Muscle layer of duodenum (tissue), 2 donors: Measurements from ENCODE around the gene BARD1.
"Not testable (repeated sequence)": the region's sequence is repeated elsewhere in the genome, so short reads cannot be mapped to it uniquely, and the experiment has no call there.

ENCODE experiments used
- H3K27ac ChIP-seq: one replicate; pipeline ENCODE4 v1.7.0; 2013; ENCODE audit warnings: mild to moderate bottlenecking, low read length
- H3K27me3 ChIP-seq: one replicate; pipeline ENCODE4 v1.7.0; 2013; ENCODE audit warnings: low read depth, mild to moderate bottlenecking, control low read depth, low read length
- H3K36me3 ChIP-seq, 2 donors: one replicate each; pipeline ENCODE4 v1.7.0; 2013; ENCODE audit warnings: low read length in 2 of 2, control low read depth in 1 of 2, mild to moderate bottlenecking in 1 of 2; ENCODE audit not compliant: insufficient read depth in 2 of 2, control insufficient read depth in 1 of 2
- H3K4me1 ChIP-seq, 2 donors: one replicate each; pipeline ENCODE4 v1.7.0; 2013; ENCODE audit warnings: low read length in 2 of 2, mild to moderate bottlenecking in 2 of 2, control low read depth in 1 of 2, moderate library complexity in 1 of 2; ENCODE audit not compliant: insufficient read depth in 2 of 2, control insufficient read depth in 1 of 2
- H3K4me3 ChIP-seq, 2 donors: one replicate each; pipeline ENCODE4 v1.7.0; 2013; ENCODE audit warnings: low read length in 2 of 2, low read depth in 1 of 2, mild to moderate bottlenecking in 1 of 2
- H3K9me3 ChIP-seq, 2 donors: one replicate each; pipeline ENCODE4 v1.7.0; 2013; ENCODE audit warnings: low read length in 2 of 2, control low read depth in 1 of 2, mild to moderate bottlenecking in 1 of 2; ENCODE audit not compliant: control insufficient read depth in 1 of 2
- donor health status: healthy.

Gene BARD1

DNA sequence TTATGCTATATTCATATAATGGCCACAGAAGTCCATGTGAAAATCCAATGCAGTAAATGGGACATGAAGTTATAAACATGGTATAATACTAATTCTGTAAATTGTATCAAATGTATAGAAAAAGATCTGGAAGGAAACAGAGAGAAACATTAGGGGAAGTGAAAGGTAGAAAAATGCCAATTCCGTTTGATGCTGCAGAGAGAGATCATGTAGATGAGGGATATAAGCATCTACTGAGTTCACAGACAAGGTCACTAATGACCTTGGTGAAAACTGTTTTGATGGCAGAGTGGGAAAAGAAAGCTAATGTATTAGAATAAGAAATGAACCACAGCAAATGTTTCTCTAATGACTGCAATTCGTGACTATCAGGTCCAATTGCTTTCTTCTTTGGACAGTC, 56.0 kb downstream of the BARD1 start:
- no peak overlapping the region for H3K27ac ChIP-seq
- no peaks in the 10 kb centered on the region for H3K27me3 ChIP-seq
- H3K4me3 ChIP-seq, result no peak overlapping the region
- peaks cover 4 to 27% of the 10 kb centered on the region in 2 donors for H3K36me3 ChIP-seq
- no peaks in the 10 kb centered on the region for H3K9me3 ChIP-seq
- no peaks in the 10 kb centered on the region for H3K4me1 ChIP-seq

DNA sequence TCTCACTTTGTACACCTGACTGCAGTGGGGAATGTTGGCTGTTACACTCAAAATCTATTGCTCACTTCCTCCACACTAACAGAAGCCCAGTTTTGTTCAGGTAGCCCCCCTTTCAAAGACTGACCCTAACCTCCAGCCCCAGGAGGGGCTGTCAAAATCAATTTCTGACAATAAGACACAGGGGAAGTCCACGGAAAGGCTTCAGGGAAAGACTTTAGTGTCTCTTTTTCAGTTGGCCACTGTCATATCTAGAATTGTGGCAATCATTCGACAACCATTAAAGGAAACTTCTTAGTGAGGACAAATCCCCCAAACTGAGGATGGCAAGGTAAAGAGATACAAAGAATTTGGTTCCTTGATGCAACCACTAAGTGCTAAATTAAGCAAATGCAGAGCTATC, 59.0 kb downstream of the BARD1 start:
- H3K27ac ChIP-seq, result no peak overlapping the region
- no peaks in the 10 kb centered on the region for H3K27me3 ChIP-seq
- H3K4me3 ChIP-seq, result no peak overlapping the region
- H3K36me3 ChIP-seq, result peaks cover 4 to 19% of the 10 kb centered on the region in 2 donors
- H3K9me3 ChIP-seq, result no peaks in the 10 kb centered on the region
- H3K4me1 ChIP-seq, result no peaks in the 10 kb centered on the region

DNA sequence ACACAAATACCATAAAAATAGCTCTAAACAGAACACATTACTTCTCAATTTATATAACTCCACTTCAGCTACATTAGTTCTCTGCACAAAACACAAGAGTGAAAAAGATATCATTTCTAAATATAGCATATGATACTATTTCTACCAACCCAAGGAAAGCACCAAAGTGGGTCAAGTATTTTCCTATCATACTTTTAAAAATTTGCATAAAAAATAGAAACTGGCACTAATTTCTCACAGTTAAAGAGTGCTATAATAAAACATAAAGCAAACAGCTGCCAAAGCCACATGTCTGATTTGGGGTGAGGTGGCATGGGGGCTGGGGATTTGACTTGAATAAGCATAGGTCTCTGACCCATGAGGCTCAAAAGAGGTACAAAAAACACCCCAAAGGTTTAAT, 61.5 kb downstream of the BARD1 start:
- no peaks in the 10 kb centered on the region for H3K4me1 ChIP-seq
- no peak overlapping the region for H3K4me3 ChIP-seq
- no peak overlapping the region for H3K27ac ChIP-seq
- H3K36me3 ChIP-seq, result peaks cover 7 to 27% of the 10 kb centered on the region in 2 donors
- H3K27me3 ChIP-seq, result no peaks in the 10 kb centered on the region
- H3K9me3 ChIP-seq, result no peaks in the 10 kb centered on the region

DNA sequence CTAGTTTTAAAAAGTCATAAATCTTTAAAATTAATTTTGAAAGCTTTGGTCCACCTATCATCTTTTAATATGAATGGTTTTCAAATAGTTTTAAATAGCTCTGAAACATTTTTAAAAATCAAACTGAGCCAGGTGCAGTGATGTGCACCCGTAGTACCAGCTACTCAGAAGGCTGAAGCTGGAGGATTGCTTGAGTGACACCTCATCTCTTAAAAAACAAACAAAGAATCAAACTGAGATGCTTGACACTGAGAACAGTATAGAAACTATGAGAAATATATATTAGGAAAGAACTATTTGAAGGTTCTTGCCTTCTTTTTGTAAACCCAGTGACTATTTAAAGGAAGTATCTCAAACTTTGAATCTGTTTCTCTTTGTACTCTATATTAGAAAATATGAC, 67.4 kb downstream of the BARD1 start:
- Histone ChIP-seq H3K27me3 (no peaks in the 10 kb centered on the region), H3K4me3 (no peak overlapping the region), H3K4me1 (no peaks in the 10 kb centered on the region), H3K27ac (no peak overlapping the region), H3K9me3 (no peaks in the 10 kb centered on the region), H3K36me3 (peaks cover 3 to 19% of the 10 kb centered on the region in 2 donors)

DNA sequence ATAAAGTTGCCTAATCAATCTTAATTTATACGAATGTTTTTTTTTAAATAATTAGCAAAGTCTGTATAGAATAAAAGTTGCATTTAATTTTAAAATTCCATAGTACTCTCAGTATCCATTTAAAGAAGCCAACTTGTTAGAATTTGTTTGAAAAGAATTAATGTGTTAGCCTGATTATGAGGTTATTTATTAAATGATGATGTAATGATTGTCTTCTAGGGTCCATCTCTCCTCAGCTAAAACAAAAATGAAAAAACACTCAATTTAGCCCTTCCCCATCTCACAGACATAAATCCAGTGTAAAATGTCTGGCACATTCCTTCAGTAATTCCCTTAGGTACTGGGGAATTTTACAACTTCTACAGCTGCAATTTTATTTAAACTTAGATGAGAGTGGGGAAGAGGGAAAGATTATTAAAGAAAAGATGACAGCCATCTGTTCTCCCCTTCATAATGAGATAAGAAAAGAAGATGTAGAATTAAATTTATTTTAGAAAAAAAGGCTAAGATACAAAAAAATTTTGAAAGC, 68.6 kb downstream of the BARD1 start:
- H3K27me3 ChIP-seq, result no peaks in the 10 kb centered on the region
- no peaks in the 10 kb centered on the region for H3K4me1 ChIP-seq
- H3K36me3 ChIP-seq, result peaks cover 3 to 19% of the 10 kb centered on the region in 2 donors

DNA sequence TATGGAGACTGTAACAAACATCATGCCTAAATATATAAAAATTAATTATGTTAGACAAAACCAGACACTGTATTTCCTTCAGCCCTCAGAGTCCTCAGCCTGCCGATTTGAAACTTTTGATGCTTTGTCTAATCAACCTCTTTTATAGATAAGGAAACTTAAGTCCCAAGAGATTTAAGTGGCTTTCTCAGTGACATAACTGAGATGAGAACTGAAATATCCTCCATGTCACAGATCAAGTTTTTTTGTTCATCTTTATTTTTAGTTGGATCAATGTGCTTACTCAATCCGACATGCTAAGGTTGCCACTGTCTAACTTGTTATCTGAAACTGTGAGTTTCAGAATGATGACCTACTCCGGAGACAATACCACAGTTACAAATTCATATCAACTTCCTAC, 72.3 kb downstream of the BARD1 start:
- H3K36me3 ChIP-seq, result peaks cover 0 to 10% of the 10 kb centered on the region in 2 donors
- no peak overlapping the region for H3K27ac ChIP-seq
- H3K27me3 ChIP-seq, result no peaks in the 10 kb centered on the region
- no peaks in the 10 kb centered on the region for H3K4me1 ChIP-seq
- H3K4me3 ChIP-seq, result no peak overlapping the region
- H3K9me3 ChIP-seq, result no peaks in the 10 kb centered on the region

More for the DNA sequence above, 68.6 kb downstream of the BARD1 start:
- H3K27ac ChIP-seq, result no peak overlapping the region
- H3K4me3 ChIP-seq, result no peak overlapping the region
- no peaks in the 10 kb centered on the region for H3K9me3 ChIP-seq

DNA sequence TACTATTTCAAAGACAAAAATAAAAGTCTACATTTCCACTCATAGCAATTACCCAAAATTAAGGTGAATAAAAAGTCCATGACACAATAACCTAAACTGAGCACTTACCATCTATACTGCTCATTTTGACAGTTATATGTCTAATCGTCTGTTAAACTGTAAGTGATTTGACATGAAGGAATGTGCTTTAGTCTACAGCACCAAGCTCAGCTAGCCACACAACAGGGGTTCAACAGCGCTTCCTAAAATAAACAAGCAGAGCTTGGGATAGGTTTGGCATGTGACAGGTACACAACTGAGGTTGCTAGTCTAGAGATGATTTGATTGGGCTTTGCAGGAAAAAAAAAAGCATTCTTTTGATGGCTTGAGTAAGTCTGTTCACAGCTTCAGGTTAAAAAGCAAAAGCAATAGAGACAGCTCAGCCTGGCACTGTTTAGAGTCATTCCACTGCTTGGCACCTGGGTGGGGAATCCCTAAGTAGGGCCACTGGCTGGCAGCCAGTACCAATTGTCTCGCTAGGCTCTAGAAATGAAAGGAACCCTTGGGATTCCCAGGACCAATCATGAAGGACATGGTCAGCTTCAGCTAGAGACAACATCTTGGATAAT, 78.6 kb downstream of the BARD1 start:
- Histone ChIP-seq H3K27ac (no peak overlapping the region), H3K9me3 (no peaks in the 10 kb centered on the region), H3K27me3 (no peaks in the 10 kb centered on the region), H3K4me3 (no peak overlapping the region), H3K4me1 (no peaks in the 10 kb centered on the region), H3K36me3 (peaks cover 5 to 23% of the 10 kb centered on the region in 2 donors)

DNA sequence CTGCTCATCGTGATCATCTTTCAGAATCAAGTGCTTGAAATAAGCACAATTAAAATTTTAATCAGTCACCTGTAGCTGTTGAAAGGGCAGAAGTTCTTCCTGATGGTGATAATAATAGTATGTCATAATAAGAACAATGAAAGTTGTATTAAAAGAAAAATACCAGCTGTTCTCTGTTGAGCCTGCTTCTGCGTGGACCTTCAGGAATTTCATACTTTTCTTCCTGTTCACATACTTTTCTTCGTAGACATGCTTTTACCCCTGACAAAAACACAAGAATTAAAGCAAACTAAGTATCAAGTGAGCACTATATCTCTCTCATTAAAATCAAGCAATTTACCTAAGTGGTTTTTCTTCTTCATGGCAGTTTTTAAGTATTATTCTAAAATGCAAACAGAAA, 79.2 kb downstream of the BARD1 start:
- H3K27ac ChIP-seq, result no peak overlapping the region
- no peaks in the 10 kb centered on the region for H3K9me3 ChIP-seq
- no peak overlapping the region for H3K4me3 ChIP-seq
- no peaks in the 10 kb centered on the region for H3K4me1 ChIP-seq
- no peaks in the 10 kb centered on the region for H3K27me3 ChIP-seq
- H3K36me3 ChIP-seq, result peaks cover 5 to 25% of the 10 kb centered on the region in 2 donors

DNA sequence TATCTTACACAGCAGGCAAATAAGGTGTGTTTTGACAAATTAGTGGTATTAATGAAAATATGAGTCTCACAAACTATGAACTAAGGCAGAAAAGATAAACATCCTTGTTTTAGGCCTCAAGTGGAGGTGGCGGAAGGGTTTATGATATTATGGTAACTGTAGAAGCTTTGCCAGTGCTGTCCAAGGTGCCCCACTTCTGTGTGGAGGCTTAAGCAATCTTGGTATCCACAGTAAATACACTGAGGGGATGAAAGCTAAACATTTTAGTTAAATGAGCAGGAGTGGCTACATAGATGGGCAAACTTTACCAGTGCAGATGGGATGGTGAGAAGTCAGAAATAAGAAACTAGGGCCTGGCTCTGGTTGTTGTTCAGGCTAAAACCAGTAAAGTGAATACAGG, 84.7 kb downstream of the BARD1 start:
- Histone ChIP-seq H3K27me3 (no peaks in the 10 kb centered on the region), H3K27ac (no peak overlapping the region), H3K4me1 (no peaks in the 10 kb centered on the region), H3K36me3 (peaks cover 5 to 22% of the 10 kb centered on the region in 2 donors), H3K9me3 (peaks cover 0 to 5% of the 10 kb centered on the region in 2 donors), H3K4me3 (no peak overlapping the region)

DNA sequence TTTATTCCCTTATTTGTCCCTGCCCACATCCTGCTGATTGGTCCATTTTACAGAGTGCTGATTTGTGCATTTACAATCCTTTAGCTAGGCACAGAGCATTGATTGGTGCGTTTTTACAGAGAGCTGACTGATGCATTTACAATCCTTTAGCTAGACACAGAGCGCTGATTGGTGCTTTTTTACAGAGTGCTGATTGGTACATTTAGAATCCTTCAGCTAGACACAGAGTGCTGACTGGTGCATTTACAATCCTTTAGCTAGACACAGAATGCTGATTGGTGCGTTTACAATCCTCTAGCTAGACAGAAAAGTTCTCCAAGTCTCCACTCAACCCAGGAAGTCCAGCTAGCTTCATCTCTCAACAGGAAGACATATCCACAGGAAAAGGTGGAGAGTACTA, 91.6 kb downstream of the BARD1 start:
- H3K36me3 ChIP-seq, H3K9me3 ChIP-seq, H3K27me3 ChIP-seq, H3K4me3 ChIP-seq, H3K27ac ChIP-seq, H3K4me1 ChIP-seq: not testable (repeated sequence)

DNA sequence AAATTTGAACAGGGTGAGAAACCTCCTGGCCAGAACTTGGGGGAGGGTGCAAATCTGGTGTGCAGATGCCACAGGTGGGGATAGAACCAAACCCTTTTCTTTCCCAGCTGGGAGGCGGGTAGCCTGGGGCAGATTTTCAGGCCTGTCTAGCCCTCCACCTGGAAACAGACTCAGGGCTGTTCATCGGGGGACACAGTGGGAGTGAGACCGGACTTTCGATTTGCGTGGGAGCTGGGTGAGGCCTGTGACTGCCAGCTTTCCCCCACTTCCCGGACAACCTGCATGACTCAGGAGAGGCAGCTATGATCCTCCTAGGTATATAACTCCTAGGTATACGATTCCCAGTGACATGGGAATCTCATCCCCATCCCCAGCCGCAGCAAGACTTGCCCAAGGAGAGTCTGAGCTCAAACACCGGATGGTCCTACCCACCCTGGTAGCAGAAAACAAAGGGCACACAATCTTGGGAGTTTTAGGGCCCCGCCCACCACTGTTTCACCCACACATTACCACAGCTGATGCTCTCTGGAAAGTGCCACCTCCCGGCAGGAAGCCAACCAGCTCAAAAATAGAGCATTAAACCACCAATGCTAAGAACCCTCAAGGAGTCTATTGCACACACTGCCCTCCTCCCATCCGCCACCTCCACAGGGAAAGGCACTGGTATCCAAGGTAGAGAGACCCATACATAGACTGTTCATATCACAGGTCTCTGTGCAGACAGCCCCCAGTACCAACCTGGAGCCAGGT, 92.5 kb downstream of the BARD1 start:
- Histone ChIP-seq H3K4me3 (no peak overlapping the region), H3K9me3 (peaks cover 0 to 5% of the 10 kb centered on the region in 2 donors), H3K36me3 (no peaks in the 10 kb centered on the region), H3K4me1 (no peaks in the 10 kb centered on the region), H3K27me3 (no peaks in the 10 kb centered on the region), H3K27ac (no peak overlapping the region)
